GM12873 (cell line): ENCODE results near the gene PLK2.

Experiments
- CTCF ChIP-seq: IDR thresholded peaks from 2 replicates; pipeline ENCODE4 v1.5.1; 2012; ENCODE audit warnings: low read depth, mild to moderate bottlenecking, moderate library complexity, low read length, control low read depth; ENCODE audit not compliant: insufficient read depth; ENCODE audit errors: missing control alignments

Gene PLK2

DNA sequence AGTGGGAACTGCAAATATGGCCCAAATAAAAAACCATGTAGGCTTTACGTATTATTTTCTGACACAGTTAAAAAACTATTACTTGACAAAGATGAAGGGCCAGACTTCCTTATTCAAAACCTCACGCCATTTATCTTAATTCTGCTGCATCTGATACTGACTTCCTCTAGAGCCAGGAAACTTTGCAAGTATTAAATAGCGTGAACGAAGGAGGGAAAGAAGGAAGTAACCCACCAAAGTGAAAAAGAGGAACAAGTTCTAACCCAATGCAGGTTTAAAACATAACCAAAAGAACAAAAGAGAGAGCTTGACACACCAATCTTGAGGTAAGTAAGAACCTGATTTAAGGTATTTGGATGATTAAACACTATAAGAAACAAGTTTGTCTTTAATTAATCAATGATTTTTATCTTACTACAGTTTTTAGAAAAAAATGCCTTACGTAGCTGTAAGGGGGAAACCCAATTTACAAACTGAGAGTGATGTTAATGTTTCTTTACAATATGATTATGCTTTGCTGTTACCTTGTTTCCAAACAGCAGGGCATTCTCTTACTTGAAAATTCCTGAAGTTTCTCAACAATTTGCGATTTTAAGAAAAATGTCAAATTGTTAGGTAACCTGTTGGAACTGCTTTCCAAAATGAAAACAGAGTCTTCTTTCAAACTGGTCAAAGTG lies 31.5 kb upstream of the PLK2 start, which contains the start of gene GAPT:
Gene GAPT (plus strand): TSS at position 220 of the 677 bp plus-strand sequence. CDS start 3,102 bp downstream, outside the sequence.
- TF ChIP-seq CTCF = no peak

- no peak for TF ChIP-seq CTCF
Observed at GRCh38 chr5:58490402-58491050, 30.6 kb upstream of the PLK2 start.

DNA sequence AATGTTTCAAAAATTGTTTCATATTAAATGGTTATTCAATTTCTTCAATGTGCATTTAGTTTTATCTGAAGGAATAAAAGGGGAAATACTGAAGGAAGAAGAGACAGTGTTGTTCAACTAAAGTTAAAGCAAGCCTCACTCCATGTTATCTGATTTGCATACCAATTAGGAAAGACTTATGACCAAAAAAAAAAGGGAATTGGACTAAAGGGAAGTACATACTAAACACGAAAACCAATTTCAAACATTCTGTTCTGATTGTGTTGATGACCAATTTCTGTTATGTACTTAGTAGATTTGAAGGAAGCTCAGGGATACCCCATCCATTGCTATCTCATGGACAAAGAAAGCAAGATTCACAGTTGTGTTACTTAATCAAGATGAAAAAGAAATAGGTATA lies 26.4 kb upstream of the PLK2 start:
- TF ChIP-seq CTCF = no peak

DNA sequence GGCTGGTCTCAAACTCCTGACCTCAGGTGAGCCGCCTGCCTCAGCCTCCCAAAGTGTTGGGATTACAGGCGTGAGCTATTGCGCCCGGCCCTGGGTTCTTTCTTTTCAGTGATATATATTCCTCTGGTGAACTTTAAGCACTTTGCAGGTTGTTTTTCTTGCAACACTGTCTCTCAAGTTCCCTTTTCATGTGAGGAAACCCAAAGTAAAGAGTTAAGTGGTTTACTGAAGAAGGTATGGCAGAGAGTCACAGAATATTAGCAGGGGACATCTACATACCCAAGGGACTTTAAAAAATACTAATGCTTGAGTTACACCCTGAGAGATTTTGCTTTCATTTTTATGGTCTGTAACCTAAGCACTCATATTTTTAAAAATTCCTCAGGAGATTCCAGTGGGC lies 24.6 kb upstream of the PLK2 start:
- no peak for TF ChIP-seq CTCF

DNA sequence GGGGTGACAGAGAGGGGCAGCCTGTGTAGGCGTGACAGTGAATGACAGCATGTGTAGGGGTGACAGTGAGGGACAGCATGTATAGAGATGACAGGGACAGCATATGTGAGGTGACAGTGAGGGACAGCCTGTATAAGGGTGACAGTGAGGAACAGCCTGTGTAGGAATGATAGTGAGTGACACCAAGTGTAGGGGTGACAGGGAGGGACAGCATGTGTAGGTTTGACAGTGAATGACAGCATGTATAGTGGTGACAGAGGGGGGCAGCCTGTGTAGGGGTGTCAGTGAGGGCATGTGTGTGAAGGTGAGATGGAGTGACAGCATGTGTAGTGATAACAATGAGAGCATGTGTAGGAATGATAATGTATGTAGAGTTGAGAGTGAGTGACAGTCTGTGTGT lies 22.6 kb upstream of the PLK2 start:
- TF ChIP-seq CTCF = no peak

DNA sequence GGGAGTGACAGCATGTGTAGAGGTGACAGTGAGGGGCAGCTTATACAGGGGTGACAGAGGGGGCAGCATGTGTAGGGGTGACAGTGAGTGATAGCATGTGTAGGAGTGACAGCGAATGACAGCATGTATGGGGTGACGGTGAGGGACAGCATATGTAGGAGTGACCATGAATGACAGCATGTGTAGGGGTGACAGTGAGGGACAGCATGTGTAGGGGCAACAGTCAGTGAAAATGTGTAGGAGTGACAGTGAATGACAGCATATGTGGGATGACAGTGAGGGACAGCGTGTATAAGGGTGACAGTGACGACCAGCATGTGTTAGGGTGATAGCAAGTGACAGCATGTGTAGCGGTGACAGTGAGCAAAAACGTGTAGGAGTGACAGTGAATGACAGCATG lies 21.9 kb upstream of the PLK2 start:
- no peak for TF ChIP-seq CTCF

GRCh38 chr5:58481066-58481676 lies 21.3 kb upstream of the PLK2 start:
- no peak for TF ChIP-seq CTCF
